ENCODE results near the gene FCAR. TPM values are rescaled to one million over a fixed set of nuclear protein-coding genes. Genes with fewer than 3 reads are reported as not detected.

Gene FCAR
- total RNA-seq, 1 experiment from 2014 or later: not detected

DNA sequence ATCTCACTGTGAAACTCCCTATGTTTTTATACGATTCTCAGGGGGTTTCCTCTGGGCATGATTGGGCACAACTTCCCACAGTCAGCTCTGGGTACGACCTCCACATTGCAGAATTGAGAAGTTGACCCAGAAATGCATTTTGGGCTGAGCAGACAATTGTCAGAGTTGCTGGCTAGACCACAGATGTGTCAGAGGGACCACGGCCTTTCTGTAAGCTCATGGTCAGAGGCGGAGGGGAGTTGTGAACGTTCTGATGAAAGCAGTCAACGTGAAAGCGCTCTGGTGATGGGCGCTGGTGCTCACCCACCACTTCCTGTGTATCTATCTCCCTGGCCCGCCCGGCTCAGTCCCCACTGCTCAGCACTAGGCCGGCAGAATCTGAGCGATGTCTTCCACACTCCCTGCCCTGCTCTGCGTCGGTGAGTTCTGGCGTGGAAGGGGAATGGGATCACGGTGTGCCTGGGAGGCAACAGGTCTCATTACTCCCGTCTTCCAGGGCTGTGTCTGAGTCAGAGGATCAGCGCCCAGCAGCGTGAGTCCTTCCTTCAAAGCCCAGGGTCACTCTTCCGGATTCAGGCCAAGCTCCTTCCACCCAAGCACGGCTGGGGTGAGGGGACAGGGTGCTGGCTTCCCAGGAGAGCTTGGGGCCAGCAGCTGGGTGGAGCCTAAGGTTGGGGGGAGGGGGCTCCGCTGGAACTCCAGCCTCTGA, 31.9 kb downstream of the FCAR start, which contains the start of gene NCR1 (continued):
- TF ChIP-seq ZBTB33 (IDR thresholded peaks at IDR 0.05; ENCODE audit: extremely low read depth, insufficient replicate concordance, low read length) (no peak), SIN3A (IDR thresholded peaks at IDR 0.05; ENCODE audit: low read depth) (no peak), EZH2phosphoT487 (IDR thresholded peaks at IDR 0.05; ENCODE audit: borderline replicate concordance) (no peak), POLR2AphosphoS5 (IDR thresholded peaks at IDR 0.05; ENCODE audit: low read depth, low read length) (no peak), JUND (IDR thresholded peaks at IDR 0.05) (no peak), FOSL1 (IDR thresholded peaks at IDR 0.05; ENCODE audit: low read depth) (no peak), EZH2 (IDR thresholded peaks at IDR 0.05) (no peak)

- Histone ChIP-seq H3K4me2 (ENCODE audit: low read length) (no peak overlapping the region), H3K9me3 (ENCODE audit: control insufficient read depth in 1 of 2, insufficient read depth in 1 of 2, low read depth in 1 of 2, low read length in 2 of 2) (no peaks in the 10 kb centered on the region), H3K4me3 (replicated peaks in 1 of 2; ENCODE audit: low read depth in 1 of 2, low read length in 2 of 2) (no peak overlapping the region), H3K27ac (ENCODE audit: low read depth, low read length) (no peak overlapping the region), H3K79me2 (ENCODE audit: insufficient read depth, low read length) (no peaks in the 10 kb centered on the region), H2AFZ (ENCODE audit: low read depth, low read length, poor library complexity, severe bottlenecking) (no peak overlapping the region), H3K9me2 (ENCODE audit: insufficient read depth) (no peaks in the 10 kb centered on the region), H3K4me1 (ENCODE audit: control insufficient read depth in 1 of 2, insufficient read depth in 2 of 2, low read length in 2 of 2) (no peaks in the 10 kb centered on the region), H3K27me3 (ENCODE audit: insufficient read depth, low read length) (no peaks in the 10 kb centered on the region), H3K36me3 (ENCODE audit: control insufficient read depth in 1 of 2, insufficient read depth in 2 of 2, low read length in 2 of 2) (no peaks in the 10 kb centered on the region), H3K9ac (ENCODE audit: low read length) (no peak overlapping the region), H4K20me1 (ENCODE audit: insufficient read depth) (no peaks in the 10 kb centered on the region)
- no peak for ATAC-seq
- ChIA-PET POLR2A (no interaction called here), CTCF (no interaction called here), RAD21 (ENCODE audit: low non-redundant PET in 1 of 2, low total read pairs in 2 of 2, uncharacterized antibody in 2 of 2, unreplicated experiment in 2 of 2) (no interaction called here)
- no peak for TF ChIP-seq FOSL1 (IDR thresholded peaks at IDR 0.05; ENCODE audit: low read depth)
- no peak for TF ChIP-seq REST (IDR thresholded peaks at IDR 0.05; ENCODE audit: low read depth)
- no peak for TF ChIP-seq ATF3 (IDR thresholded peaks at IDR 0.05)
- TF ChIP-seq, protein P1, sequence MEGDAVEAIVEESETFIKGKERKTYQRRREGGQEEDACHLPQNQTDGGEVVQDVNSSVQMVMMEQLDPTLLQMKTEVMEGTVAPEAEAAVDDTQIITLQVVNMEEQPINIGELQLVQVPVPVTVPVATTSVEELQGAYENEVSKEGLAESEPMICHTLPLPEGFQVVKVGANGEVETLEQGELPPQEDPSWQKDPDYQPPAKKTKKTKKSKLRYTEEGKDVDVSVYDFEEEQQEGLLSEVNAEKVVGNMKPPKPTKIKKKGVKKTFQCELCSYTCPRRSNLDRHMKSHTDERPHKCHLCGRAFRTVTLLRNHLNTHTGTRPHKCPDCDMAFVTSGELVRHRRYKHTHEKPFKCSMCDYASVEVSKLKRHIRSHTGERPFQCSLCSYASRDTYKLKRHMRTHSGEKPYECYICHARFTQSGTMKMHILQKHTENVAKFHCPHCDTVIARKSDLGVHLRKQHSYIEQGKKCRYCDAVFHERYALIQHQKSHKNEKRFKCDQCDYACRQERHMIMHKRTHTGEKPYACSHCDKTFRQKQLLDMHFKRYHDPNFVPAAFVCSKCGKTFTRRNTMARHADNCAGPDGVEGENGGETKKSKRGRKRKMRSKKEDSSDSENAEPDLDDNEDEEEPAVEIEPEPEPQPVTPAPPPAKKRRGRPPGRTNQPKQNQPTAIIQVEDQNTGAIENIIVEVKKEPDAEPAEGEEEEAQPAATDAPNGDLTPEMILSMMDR (IDR thresholded peaks at IDR 0.05 in 2 of 3, conservative IDR thresholded peaks at IDR 0.05 in 1 of 3; ENCODE audit: borderline replicate concordance in 1 of 3, insufficient read depth in 1 of 3, low read depth in 2 of 3, low read length in 2 of 3): no peak
- TF ChIP-seq POLR2A (IDR thresholded peaks at IDR 0.05; ENCODE audit: borderline replicate concordance, extremely low read depth, insufficient read depth, insufficient read length): no peak
- TF ChIP-seq YY1 (IDR thresholded peaks at IDR 0.05; ENCODE audit: extremely low read depth, insufficient replicate concordance, low read depth, low read length): no peak
- no peak for TF ChIP-seq SRF (IDR thresholded peaks at IDR 0.05; ENCODE audit: low read depth)
- TF ChIP-seq RAD21 (IDR thresholded peaks at IDR 0.05; ENCODE audit: low read depth): no peak
- no peak for TF ChIP-seq ZNF274 (IDR thresholded peaks at IDR 0.05; ENCODE audit: low read depth, low read length)
- no TSS peak for BruUV-seq (replicated peaks)
- intact Hi-C loops (cut with micrococcal nuclease): no loop called here
- DNase-seq (ENCODE audit: low read depth, low spot score): no peak
These were observed 32.8 kb downstream of the FCAR start for GRCh38 chr19:54906819-54907218.
